ENCODE measurements around the gene DOC2A.
A peak's percentile ranks its signal among the peaks of the same experiment; 100 is the strongest.
"Not testable (repeated sequence)": the region's sequence is repeated elsewhere in the genome, so short reads cannot be mapped to it uniquely, and the experiment has no call there.

DOC2A gene

DNA sequence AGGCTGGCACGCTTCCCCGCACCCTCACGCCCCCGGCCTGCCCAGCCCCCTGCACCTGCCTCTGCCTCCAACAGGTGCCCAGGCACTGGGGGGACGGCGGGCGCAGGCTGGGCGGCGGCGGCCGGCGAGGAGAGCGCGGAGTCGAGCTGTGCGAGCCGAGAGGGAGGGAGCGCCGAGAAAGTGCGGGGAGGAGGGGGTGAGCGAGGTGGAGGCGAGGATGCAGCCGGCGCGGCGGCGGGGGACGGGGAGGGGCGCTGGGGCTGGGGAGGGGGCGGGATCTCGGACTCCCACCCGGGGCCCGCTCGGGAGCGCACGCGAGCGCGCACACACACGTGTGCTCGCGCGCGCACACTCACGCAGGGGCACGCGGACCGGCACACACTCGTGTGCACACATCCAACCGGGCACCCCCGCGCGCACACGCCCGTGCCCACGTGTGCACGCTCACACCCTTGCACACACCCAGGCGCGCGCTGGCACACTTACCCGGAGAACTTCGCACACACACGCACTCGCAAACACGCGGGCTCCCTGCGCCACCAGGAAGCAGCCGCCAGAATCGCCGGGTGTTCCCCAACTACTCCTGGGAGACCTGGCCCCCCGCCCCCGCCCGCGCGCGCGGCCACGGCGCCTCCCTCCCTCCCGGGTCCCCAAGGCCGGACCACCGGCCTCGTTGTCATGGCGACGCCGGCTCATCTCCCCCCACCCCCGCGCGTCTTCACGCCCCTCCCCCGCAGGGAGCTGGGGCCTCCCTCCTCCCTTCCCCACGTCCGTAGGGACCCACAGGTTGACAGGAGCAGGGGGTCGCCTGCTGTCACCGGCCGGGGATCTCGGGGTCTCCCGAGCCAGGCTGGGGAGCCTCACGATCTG lies at the start of gene DOC2A:
TSS of gene DOC2A (minus strand) at position 184 of the 870 bp plus-strand sequence. CDS start 805 bp downstream, outside the sequence.
- DNase-seq, result peak; percentile 60

DNA sequence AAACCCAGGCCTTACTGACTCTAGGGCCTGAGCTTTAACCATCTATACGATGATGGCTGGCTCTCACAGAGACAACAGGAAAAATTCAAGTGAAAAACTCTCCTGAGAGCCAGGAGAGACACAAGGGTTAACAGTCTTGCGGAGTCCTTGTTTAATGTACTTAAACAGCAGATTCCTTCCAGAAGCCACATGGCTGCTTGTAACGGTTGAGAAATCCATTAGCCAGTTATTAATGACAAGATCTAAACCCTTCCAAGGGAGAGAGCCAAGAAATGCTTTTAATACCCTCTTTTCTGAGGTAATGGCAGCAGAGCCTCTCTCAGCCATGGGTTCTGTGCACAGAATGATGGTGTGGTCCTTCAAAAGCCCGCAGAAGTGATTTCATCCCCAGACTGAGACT lies 49.5 kb upstream of the DOC2A start:
- no peak for DNase-seq

DNA sequence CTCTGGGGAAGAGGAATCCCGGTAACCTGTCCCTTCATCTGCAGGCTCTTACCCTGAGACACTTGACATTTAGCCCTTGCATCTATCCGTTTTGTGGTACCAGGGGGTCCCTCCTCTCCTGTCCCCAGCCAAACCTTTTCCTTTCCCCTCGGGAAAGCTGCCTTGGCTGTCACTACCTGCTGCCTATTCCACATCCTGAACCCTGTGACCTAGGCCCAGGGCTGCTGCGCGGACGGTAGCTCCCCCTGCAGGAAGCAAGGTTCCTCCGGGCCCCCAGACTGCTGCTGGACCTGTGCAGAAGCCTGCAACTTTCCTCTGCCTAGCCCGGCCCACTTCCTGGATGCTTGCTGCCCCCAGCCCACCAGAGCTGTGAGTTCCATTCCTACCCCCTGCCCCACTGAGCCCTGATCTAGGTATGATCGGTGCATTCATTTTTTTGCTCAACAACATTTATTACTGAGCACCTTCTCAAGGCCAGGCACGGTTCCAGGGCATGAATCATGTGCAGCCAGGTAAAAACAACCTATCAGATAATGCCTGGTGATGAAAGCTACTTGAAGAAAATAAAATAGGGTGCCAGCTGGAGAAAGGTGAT lies 44.2 kb upstream of the DOC2A start:
- peak; percentile 86 for DNase-seq

DNA sequence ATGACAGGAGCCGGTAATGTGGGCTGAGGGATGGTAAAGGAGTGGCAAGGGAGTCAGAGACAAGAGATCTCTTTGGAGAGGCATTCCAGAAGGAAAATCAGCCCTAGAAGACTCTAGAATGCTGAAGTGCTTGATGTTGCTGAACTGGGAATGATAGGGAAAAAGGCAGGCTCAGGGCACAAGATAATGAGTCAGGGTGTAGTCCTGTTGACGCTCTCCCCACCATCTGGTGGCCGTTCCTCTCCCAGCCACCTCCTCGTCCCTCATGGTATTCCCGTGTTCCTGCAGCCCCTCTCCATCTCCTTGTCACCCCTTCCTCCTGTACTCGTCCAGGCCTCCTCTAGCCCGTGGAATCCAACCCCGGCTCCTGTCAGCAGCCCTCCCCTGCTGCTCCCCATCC lies 43.6 kb upstream of the DOC2A start:
- peak; percentile 16 for DNase-seq

DNA sequence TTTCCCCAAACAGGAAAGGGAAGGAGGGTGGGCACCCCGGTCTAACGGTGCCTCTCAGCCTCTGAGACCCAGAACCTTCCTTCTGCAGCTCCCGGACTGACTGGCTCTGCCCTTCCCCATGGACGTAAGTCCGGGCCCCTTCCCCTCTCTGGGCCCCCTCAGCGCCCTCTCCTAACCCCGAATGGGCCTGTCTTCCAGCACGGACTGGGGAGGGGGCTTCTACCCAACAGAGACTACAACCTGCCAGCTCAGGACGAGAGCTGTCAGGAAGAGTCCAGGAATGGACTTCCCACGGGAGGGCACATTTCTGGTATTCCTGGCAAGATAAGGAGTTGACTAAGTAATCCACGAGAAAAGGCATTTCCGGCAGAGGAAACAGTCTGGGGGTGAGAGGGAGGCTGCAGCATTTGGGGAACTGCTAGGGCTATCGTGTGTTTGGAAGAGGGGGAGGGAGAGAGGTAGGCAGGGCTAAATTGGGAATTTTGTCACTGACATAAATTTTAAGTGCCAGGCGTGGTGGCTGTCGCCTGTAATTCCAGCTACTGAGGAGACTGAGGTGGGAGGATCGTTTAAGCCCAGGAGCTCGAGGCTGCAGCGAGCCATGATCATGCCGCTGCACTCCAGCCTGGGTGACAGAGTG lies 42.7 kb upstream of the DOC2A start:
- DNase-seq, result no peak

DNA sequence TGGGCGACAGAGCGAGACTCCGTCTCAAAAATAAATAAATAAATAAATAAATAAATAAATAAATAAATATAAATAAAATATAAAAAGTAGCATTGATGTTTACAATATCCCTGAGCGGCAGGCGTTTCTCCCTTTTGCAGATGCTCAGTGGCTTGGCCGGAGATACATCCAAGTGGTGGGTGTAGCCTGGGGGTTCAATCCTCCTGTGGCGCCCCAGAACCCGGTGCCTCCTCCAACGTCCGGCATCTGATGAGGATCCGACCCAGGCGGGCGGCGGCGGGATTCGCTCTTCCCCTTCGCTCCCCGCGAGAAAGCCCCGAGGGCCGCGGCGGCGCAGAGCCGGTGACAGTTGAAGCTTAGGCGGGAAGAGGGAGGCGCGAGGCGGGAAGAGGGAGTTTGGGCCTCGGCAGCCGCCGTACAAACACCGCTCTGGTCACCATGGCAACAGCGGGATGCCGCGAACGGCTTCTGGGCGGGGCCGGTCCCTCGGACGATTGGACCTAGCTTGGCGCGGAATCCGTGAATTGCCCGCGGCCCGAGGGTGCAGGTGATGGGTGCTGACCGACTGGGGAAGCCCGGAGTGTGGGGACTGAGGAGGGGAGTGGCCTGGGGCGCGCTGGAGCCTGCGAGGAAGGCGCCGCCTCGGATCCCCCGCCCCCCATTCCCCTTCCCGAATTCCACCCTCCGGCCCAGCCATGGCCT lies 42.0 kb upstream of the DOC2A start:
- DNase-seq, result peak; percentile 86

DNA sequence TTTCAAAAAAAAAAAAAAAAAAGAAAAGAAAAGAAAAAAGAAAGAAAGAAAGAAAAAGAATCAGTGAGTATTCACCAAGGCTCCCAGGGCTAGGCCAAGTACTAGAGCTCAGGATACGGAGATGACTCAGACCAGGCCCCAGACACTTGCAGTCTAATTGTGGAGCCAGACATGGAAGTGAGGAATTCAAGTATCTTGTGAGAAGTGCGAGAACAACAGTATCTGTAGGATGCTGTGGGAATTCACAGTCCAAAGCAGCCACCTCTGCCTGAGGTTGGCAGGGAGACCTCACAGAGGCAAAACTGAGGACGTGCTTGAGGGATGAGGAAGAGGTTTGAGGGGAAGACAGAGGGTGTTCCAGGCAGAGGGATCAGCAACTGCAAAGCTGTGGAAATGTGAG lies 40.7 kb upstream of the DOC2A start:
- no peak for DNase-seq

DNA sequence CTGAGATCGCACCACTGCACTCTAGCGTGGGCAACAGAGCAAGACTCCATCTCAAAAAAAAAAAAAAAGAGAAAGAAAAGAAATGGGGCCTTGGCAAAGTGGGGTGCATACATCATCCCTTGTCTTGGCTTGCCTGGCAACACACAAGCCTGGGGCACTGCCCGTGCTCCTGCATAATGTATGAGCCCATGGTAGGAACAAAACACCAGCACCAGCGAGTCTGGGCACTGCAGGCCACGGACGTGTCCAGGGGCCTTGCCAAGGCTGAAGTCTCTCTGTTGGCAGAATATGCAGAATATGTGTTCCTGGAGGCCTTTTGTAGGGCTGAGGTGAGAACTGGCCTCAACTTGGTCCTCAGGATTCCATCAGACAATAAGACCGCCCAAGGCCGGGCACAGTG lies 39.0 kb upstream of the DOC2A start:
- no peak for DNase-seq

GRCh38 chr16:30046588-30046987 lies 35.8 kb upstream of the DOC2A start:
- DNase-seq, result no peak

DNA sequence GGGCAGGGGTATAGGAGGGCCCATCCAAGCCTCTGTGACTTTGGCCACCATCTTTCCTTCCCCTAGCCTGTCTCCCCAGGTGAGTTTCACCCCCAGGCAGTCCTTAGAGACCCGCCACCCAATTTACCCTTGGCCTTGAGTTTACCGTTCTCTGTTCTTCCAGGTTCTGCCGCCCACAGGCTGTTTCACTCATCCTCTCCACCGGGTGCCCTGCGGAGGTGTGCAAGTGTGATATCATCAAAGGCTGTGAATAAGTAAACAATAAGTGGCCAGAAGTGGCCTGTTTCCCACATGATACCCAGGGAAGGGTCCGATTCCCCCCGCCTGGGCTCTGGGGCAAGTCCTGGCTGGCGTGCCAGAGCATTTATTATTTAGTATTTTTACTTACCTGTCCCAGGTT lies 35.4 kb upstream of the DOC2A start:
- no peak for DNase-seq

- no peak for DNase-seq
Observed at GRCh38 chr16:30041841-30042240, 31.0 kb upstream of the DOC2A start.

DNA sequence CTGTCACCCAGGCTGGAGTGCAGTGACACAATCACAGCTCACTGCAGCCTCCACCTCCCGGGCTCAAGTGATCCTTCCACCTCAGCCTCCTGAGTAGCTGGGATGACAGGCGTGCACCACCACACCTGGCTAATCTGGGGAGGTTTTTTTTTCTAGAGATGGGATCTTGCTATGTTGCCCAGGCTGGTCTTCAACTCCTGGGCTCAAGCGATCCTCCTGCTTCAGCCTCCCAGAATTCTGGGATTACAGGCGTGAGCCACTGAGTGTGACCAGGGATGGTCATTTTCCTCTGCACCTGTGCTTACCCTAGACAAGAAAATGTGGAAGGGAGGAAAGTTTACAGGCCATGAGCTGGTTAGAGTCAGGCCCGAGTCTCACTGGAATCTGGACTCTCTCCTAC lies 29.9 kb upstream of the DOC2A start:
- not testable (repeated sequence) for DNase-seq

DNA sequence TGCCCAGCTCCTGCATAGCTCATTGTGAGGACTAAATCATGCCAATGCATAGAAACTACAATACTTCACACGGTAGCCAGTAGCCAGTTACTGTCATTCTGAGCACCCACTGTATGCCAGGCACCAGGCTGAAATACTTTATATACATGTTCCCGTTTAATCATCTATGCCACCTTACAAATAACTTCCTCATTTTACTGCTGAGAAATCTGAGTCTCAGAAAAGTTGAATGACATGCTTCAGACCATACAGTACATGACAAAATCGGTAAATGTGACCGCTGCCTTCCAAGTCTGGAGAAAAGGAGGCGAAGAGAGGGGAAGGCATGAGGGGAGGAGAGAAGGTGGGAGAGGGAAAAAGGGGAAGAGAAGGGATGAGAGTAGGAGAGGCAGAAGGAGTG lies 29.4 kb upstream of the DOC2A start:
- no peak for DNase-seq

GRCh38 chr16:30033270-30033669 lies 22.4 kb upstream of the DOC2A start:
- DNase-seq, result no peak

DNA sequence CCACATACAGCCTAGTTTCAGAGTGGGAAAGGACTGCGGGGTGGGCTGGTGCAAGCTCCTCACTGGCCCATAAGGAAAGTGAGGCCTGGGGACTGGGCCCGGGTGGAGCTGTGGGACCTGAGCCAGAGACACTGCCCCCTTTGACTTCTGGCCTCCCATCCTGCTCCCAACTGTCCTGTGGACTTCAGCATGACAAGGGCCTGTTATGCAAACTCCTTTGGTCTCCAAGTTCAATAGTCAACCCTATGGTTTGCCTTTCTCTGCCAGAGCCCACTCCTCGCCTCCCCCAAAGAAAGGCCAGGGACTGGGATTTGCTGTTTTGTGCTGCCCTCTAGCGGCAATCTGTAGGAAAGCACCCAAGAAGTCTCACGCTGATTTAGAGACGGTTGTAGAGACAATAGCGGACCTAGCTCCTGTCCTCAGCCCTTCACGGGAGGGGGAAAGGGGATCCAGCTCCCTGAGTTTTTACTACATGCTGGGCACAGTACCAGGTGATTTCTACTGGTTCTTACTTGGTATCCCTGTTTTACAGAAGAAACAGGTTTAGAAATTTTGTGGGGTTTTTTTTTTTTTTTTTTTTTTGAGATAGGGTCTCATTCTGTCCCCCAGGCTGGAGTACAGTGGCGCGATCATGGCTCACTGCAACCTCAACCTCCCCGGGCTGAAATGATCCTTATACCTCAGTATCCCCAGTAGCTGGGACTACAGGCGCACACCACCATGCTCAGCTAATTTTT lies 21.4 kb upstream of the DOC2A start:
- DNase-seq, result peak; percentile 85

GRCh38 chr16:30031477-30031918 lies 20.7 kb upstream of the DOC2A start:
- no peak for DNase-seq

- peak; percentile 49 for DNase-seq
Observed at GRCh38 chr16:30030841-30031413, 20.1 kb upstream of the DOC2A start, which contains the start of gene TLCD3B. Gene TLCD3B (minus strand): TSS chr16:30031271. CDS start chr16:30030527, 744 bp downstream.

DNA sequence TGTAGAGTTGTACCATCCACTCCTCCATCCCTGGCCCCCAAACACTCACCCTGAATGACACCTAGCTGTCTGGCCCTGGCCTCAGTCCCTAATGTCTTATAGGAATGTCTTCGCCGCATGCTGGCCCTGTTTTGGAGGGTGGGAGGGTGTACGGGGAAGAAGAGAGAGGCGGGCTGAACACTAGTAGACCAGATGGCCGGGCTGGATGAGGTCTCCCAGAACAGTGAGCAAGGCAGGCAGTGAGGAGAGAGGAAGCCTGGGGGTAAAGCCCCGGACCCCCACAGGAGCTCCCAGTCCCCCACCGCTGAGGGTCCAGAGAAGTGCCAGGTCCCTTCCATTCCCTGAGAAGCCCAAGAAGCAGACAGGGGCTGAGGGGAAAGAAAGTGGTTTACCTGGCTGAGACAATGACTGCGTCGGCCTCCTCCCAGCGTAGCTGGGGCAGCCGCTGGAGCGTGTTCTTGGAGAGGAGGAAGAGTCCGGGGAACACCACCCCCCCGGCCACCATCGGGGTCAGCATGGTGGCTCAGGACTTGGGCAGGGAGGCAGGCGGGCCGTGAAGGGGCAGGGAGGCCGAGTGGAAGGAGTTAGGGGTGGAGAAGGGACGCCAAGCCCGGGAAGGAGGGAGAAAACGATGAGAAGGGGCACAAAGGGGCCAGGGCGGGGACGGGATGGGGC lies 19.3 kb upstream of the DOC2A start:
- DNase-seq, result peak; percentile 50

GRCh38 chr16:30028438-30029076 lies 17.7 kb upstream of the DOC2A start:
- DNase-seq, result no peak

GRCh38 chr16:30027588-30028437 lies 17.0 kb upstream of the DOC2A start:
- DNase-seq, result peak; percentile 91
